ENCODE data around the gene RIMBP2.

The RIMBP2 gene

DNA sequence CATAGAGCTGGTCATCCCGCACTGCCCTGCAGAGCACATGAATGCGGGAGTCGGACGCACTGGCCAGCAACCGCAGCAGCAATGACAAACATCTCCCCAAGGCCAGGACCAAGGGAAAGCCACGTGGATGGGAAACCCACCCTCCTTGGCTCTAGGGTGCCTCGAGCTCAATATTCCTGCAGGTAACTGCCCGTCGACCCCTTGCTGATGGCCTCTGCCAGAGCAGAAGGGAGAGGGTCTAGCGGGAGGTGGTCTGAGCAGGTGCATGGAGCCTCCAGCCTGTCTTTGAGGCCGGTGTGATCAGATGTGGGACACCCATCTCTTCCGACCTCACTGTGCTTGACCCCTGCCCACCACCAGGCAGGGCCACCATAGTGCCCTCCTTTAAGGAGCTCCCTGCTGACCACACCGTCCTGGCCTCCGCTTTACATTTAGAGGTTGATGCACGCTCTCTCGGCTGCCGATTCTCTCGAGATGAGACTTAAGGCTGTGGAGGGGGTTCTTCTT lies 288.7 kb downstream of the RIMBP2 start:
- no peak overlapping the region for H3K4me3 ChIP-seq (ENCODE audit: insufficient read depth, low read depth, low read length, poor library complexity, severe bottlenecking)
- H3K36me3 ChIP-seq (ENCODE audit: control insufficient read depth, insufficient read depth, low read length) = no peaks in the 10 kb centered on the region
- no peak for DNase-seq
- H3K4me1 ChIP-seq (ENCODE audit: control insufficient read depth, insufficient read depth, low read length, poor library complexity, severe bottlenecking) = no peaks in the 10 kb centered on the region
- H3K9me3 ChIP-seq (ENCODE audit: control insufficient read depth, low read length) = no peaks in the 10 kb centered on the region
- H3K27ac ChIP-seq (ENCODE audit: insufficient read depth, low read length, poor library complexity, severe bottlenecking) = no peak overlapping the region
- H3K27me3 ChIP-seq (replicated peaks; ENCODE audit: control insufficient read depth, insufficient read depth, low read length, poor library complexity, severe bottlenecking) = no peaks in the 10 kb centered on the region

DNA sequence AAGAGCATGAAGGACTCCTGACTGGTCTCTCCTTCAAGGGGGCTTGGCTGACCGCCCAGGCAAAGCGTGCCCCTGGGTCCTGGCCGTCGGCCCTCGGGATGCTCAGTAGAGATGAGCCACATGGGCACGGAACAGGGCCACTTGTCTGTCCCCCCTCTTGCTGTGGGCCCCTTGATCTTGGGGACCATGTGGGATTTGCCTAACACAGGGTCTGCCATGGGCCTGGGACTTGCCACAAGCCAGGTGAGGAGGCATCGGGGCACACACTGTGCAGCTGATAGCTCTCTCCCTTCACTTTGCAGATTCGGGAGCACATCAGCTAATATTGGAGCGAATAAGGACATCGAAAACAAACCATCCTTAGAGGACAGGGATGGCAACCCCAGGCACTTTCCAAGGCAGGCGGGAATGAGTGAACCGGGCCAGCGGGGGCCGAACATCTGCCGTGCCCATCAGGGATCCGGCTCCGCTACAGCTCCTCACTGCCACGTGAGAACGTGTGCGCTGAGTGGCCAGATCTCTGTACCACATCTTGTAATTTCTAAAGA lies 290.3 kb downstream of the RIMBP2 start:
- Histone ChIP-seq H3K27me3 (replicated peaks; ENCODE audit: control insufficient read depth, insufficient read depth, low read length, poor library complexity, severe bottlenecking) (no peaks in the 10 kb centered on the region), H3K36me3 (ENCODE audit: control insufficient read depth, insufficient read depth, low read length) (no peaks in the 10 kb centered on the region), H3K9me3 (ENCODE audit: control insufficient read depth, low read length) (no peaks in the 10 kb centered on the region), H3K4me3 (ENCODE audit: insufficient read depth, low read depth, low read length, poor library complexity, severe bottlenecking) (no peak overlapping the region), H3K27ac (ENCODE audit: insufficient read depth, low read length, poor library complexity, severe bottlenecking) (no peak overlapping the region), H3K4me1 (ENCODE audit: control insufficient read depth, insufficient read depth, low read length, poor library complexity, severe bottlenecking) (no peaks in the 10 kb centered on the region)
- no peak for DNase-seq

DNA sequence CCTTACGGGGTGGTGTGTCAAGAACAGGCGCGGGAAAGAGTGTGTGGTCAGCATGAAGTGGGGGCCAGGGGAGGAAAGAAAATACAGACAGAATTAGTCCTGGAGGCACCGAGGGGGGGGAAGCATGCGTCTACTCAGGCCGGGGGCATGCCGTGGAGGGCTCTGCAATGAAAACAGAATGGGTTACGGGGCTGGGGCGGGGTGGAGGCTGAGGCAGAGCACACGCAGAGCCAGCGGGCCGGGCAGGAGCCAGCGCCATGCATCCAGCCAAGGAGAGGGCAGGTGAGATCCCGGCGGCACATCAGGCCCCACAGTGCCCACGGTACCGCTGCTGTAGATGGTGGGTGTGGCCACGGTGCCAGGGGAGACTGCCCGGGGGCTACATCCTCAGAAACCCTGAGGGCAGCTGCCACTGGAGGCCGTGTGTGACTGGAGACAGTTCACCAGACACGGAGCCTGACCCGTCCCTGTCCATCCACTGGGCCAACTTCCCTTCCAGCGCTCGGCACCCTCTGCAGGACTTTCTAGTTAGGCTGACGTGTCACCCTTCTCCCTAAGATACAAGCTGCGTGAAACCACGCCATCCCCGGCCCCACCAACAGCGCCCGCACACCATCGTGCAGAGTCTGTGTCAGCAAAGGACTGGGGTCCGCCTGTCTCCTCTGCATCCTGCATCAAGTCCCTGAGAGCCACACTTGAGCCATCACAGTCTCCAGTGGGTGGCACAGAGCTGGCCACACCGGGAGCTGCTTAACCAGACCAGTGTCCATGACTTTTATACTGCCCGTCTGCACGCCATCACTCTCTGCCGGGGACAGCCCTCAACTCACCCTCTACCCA lies 291.0 kb downstream of the RIMBP2 start:
- Histone ChIP-seq H3K36me3 (ENCODE audit: control insufficient read depth, insufficient read depth, low read length) (no peaks in the 10 kb centered on the region), H3K27me3 (replicated peaks; ENCODE audit: control insufficient read depth, insufficient read depth, low read length, poor library complexity, severe bottlenecking) (no peaks in the 10 kb centered on the region), H3K9me3 (ENCODE audit: control insufficient read depth, low read length) (no peaks in the 10 kb centered on the region), H3K4me3 (ENCODE audit: insufficient read depth, low read depth, low read length, poor library complexity, severe bottlenecking) (no peak overlapping the region), H3K27ac (ENCODE audit: insufficient read depth, low read length, poor library complexity, severe bottlenecking) (no peak overlapping the region), H3K4me1 (ENCODE audit: control insufficient read depth, insufficient read depth, low read length, poor library complexity, severe bottlenecking) (no peaks in the 10 kb centered on the region)
- no peak for DNase-seq

DNA sequence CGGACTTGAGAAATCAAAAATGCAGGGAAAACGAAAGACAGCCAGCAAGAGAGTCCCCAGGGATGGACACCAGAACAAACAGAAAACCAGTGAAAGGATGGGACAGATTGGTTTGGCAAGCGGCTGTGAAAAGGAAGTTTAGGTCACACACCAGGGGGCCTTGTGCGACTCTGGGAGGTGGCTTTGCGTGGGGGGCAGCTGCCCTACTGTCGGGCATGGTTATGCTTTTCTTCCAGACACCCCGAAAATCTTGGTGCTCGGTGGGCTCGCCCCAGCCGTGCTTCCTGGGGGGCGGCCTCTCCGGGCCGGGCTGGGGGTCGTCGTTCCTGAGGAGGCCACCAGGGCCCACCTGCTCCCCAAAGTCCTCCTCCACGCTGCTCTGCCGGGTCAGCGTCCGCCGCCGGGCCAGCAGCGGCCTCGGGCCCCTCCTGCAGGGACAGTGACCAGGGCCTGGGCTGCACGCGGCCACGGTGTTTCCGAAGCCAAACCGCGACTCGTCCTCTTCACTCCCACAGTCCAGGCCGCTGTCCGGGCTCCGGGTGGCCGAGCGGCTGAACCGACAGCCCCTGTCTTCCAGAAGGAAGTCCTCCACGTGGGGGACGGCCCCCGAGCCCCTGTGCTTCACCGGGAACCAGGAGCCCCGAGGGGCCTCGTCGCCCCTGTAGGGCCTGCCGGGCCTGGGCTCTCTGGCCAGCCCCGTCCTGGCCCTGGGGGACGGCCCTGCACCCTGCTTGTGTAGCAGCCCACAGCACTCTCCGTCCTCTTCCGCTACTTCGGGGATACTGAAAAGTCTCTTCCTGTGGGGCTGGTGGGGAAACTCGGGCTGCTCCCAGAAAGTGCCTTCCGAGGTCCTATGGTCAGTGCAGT lies 291.9 kb downstream of the RIMBP2 start:
- no peaks in the 10 kb centered on the region for H3K9me3 ChIP-seq (ENCODE audit: control insufficient read depth, low read length)
- no peak overlapping the region for H3K27ac ChIP-seq (ENCODE audit: insufficient read depth, low read length, poor library complexity, severe bottlenecking)
- no peaks in the 10 kb centered on the region for H3K36me3 ChIP-seq (ENCODE audit: control insufficient read depth, insufficient read depth, low read length)
- no peaks in the 10 kb centered on the region for H3K27me3 ChIP-seq (replicated peaks; ENCODE audit: control insufficient read depth, insufficient read depth, low read length, poor library complexity, severe bottlenecking)
- H3K4me3 ChIP-seq (ENCODE audit: insufficient read depth, low read depth, low read length, poor library complexity, severe bottlenecking) = no peak overlapping the region
- no peaks in the 10 kb centered on the region for H3K4me1 ChIP-seq (ENCODE audit: control insufficient read depth, insufficient read depth, low read length, poor library complexity, severe bottlenecking)
- DNase-seq = no peak

DNA sequence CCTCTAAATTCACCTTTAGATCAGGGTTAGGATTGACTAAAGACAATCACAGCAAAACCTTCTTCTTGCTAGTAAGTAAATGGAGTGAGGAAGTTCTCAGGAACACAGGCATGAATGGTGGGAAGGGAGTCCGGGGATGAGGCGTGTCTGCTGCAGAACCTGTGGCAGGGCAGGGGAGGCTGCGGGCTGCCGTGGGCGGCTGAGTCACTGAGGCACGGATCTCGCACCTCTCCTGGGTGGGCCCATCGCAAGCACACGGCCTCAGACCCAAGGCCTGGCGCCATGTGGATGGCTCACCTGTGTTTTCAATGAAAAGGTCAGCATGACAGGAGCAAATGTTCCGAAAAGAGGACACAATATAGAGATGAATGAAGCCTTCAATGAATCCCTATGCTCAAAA lies 293.0 kb downstream of the RIMBP2 start:
- no peaks in the 10 kb centered on the region for H3K27me3 ChIP-seq (replicated peaks; ENCODE audit: control insufficient read depth, insufficient read depth, low read length, poor library complexity, severe bottlenecking)
- H3K27ac ChIP-seq (ENCODE audit: insufficient read depth, low read length, poor library complexity, severe bottlenecking) = no peak overlapping the region
- no peaks in the 10 kb centered on the region for H3K4me1 ChIP-seq (ENCODE audit: control insufficient read depth, insufficient read depth, low read length, poor library complexity, severe bottlenecking)
- no peak for DNase-seq
- no peak overlapping the region for H3K4me3 ChIP-seq (ENCODE audit: insufficient read depth, low read depth, low read length, poor library complexity, severe bottlenecking)
- no peaks in the 10 kb centered on the region for H3K36me3 ChIP-seq (ENCODE audit: control insufficient read depth, insufficient read depth, low read length)
- no peaks in the 10 kb centered on the region for H3K9me3 ChIP-seq (ENCODE audit: control insufficient read depth, low read length)

DNA sequence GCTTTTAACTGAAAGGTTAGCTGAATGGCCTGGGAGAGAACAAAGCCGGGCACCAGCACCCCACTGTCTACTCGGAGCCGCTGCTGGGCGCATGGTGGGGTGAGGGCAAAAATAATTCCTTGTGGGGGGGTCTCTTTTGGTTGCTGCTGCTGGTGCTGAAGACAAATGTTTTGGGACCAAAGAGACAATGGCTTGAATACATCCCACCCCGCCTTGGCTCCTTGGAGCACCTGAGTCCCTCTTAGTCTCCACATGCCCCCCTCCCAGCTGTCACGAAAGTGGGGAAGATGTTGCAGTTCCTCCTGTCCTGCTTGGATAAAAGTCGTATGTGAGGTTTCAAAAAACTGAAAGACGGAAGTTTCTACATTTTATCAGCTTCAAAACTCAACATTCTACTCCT lies 293.4 kb downstream of the RIMBP2 start:
- Histone ChIP-seq H3K4me1 (ENCODE audit: control insufficient read depth, insufficient read depth, low read length, poor library complexity, severe bottlenecking) (no peaks in the 10 kb centered on the region), H3K27me3 (replicated peaks; ENCODE audit: control insufficient read depth, insufficient read depth, low read length, poor library complexity, severe bottlenecking) (no peaks in the 10 kb centered on the region), H3K36me3 (ENCODE audit: control insufficient read depth, insufficient read depth, low read length) (no peaks in the 10 kb centered on the region), H3K4me3 (ENCODE audit: insufficient read depth, low read depth, low read length, poor library complexity, severe bottlenecking) (no peak overlapping the region), H3K27ac (ENCODE audit: insufficient read depth, low read length, poor library complexity, severe bottlenecking) (no peak overlapping the region), H3K9me3 (ENCODE audit: control insufficient read depth, low read length) (no peaks in the 10 kb centered on the region)
- DNase-seq = no peak

- H3K4me3 ChIP-seq (ENCODE audit: insufficient read depth, low read depth, low read length, poor library complexity, severe bottlenecking) = no peak overlapping the region
- H3K36me3 ChIP-seq (ENCODE audit: control insufficient read depth, insufficient read depth, low read length) = no peaks in the 10 kb centered on the region
- no peaks in the 10 kb centered on the region for H3K27me3 ChIP-seq (replicated peaks; ENCODE audit: control insufficient read depth, insufficient read depth, low read length, poor library complexity, severe bottlenecking)
- DNase-seq = no peak
- no peaks in the 10 kb centered on the region for H3K4me1 ChIP-seq (ENCODE audit: control insufficient read depth, insufficient read depth, low read length, poor library complexity, severe bottlenecking)
- no peaks in the 10 kb centered on the region for H3K9me3 ChIP-seq (ENCODE audit: control insufficient read depth, low read length)
- H3K27ac ChIP-seq (ENCODE audit: insufficient read depth, low read length, poor library complexity, severe bottlenecking) = no peak overlapping the region
Observed at GRCh38 chr12:130421896-130422295, 294.2 kb downstream of the RIMBP2 start.

DNA sequence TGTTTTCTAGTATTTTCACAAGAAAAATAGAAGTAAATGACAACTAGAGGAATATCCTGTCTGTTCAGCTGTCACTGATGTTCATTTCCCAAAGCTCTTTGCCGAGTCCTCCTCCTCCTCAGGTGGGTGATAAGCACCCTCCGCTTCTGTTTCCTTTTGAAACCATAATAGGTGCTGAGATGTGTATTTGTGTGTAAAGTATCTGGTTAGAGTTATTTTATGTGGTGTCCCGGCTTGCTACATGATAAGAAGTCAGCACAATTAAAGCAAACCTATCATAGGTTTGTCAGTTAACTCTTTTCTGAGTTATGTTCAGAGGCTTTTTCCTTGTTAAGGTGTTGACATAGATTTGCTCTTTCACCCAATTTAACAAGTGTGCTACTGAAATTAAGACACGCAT lies 296.0 kb downstream of the RIMBP2 start:
- H3K4me1 ChIP-seq (ENCODE audit: control insufficient read depth, insufficient read depth, low read length, poor library complexity, severe bottlenecking) = no peaks in the 10 kb centered on the region
- DNase-seq = no peak
- H3K36me3 ChIP-seq (ENCODE audit: control insufficient read depth, insufficient read depth, low read length) = no peaks in the 10 kb centered on the region
- no peaks in the 10 kb centered on the region for H3K9me3 ChIP-seq (ENCODE audit: control insufficient read depth, low read length)
- no peaks in the 10 kb centered on the region for H3K27me3 ChIP-seq (replicated peaks; ENCODE audit: control insufficient read depth, insufficient read depth, low read length, poor library complexity, severe bottlenecking)
- H3K27ac ChIP-seq (ENCODE audit: insufficient read depth, low read length, poor library complexity, severe bottlenecking) = no peak overlapping the region
- no peak overlapping the region for H3K4me3 ChIP-seq (ENCODE audit: insufficient read depth, low read depth, low read length, poor library complexity, severe bottlenecking)

DNA sequence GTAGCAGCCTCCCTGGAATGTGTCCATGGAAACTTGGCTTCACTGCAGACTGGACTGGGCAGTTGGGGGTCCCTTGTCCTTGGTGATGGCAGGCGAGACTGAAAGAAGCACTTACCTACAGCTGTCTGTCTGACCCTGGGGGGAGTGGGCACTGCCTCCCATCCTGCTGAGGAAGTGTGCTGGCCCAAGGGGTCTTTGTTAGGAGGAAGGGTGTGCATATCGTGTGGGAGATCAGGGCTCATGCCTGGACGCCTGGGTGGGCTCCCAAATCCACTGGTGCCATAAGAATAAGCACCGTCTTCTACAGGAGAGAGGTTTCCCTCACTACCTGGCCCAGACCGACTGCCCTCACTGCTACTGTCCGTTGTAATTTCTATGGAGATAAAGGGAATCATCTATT lies 297.0 kb downstream of the RIMBP2 start:
- no peaks in the 10 kb centered on the region for H3K36me3 ChIP-seq (ENCODE audit: control insufficient read depth, insufficient read depth, low read length)
- no peaks in the 10 kb centered on the region for H3K27me3 ChIP-seq (replicated peaks; ENCODE audit: control insufficient read depth, insufficient read depth, low read length, poor library complexity, severe bottlenecking)
- no peaks in the 10 kb centered on the region for H3K9me3 ChIP-seq (ENCODE audit: control insufficient read depth, low read length)
- no peak overlapping the region for H3K27ac ChIP-seq (ENCODE audit: insufficient read depth, low read length, poor library complexity, severe bottlenecking)
- no peak for DNase-seq
- no peak overlapping the region for H3K4me3 ChIP-seq (ENCODE audit: insufficient read depth, low read depth, low read length, poor library complexity, severe bottlenecking)
- H3K4me1 ChIP-seq (ENCODE audit: control insufficient read depth, insufficient read depth, low read length, poor library complexity, severe bottlenecking) = no peaks in the 10 kb centered on the region

DNA sequence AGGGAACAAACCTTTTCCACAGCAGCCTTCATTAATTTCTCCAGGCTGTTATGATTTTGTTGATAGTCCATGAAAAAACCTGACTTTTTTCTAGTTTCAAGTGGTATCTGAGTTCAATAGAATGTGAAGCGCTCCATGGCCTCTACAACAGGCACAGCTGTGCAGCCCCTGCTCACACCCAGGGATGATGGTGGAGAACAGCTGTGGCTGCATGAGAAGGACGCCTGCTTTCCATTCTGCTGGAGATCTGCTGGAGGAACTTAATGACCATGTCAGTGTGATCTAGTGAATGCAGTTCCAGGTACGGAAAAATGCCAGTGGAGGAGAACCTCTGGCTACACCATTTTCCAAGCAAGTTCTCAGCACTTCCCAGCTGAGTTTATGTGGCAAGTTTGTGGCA lies 297.8 kb downstream of the RIMBP2 start:
- Histone ChIP-seq H3K9me3 (ENCODE audit: control insufficient read depth, low read length) (no peaks in the 10 kb centered on the region), H3K27me3 (replicated peaks; ENCODE audit: control insufficient read depth, insufficient read depth, low read length, poor library complexity, severe bottlenecking) (no peaks in the 10 kb centered on the region), H3K4me1 (ENCODE audit: control insufficient read depth, insufficient read depth, low read length, poor library complexity, severe bottlenecking) (no peaks in the 10 kb centered on the region), H3K4me3 (ENCODE audit: insufficient read depth, low read depth, low read length, poor library complexity, severe bottlenecking) (no peak overlapping the region), H3K27ac (ENCODE audit: insufficient read depth, low read length, poor library complexity, severe bottlenecking) (no peak overlapping the region), H3K36me3 (ENCODE audit: control insufficient read depth, insufficient read depth, low read length) (no peaks in the 10 kb centered on the region)
- DNase-seq = no peak
